ENCODE data around the gene LRRFIP1. TPM values are rescaled to one million over a fixed set of nuclear protein-coding genes. Genes with fewer than 3 reads are reported as not detected.

LRRFIP1 gene
- total and polyA plus RNA-seq, 10 of the 15 experiments (the other 5 are each of a cell fraction or from before 2014, with no cell fraction given), result 36.2 to 120 (median 74.3) TPM

- BruUV-seq (replicated peaks), result no TSS peak
- H3K4me3 ChIP-seq, result no peak overlapping the region
- no peaks in the 10 kb centered on the region for H3K36me3 ChIP-seq (ENCODE audit: control insufficient read depth in 2 of 2, insufficient read depth in 2 of 2, low read length in 1 of 2)
- peaks cover 0 to 8% of the 10 kb centered on the region in 2 experiments; a peak in 2 of 4 replicates for H3K27me3 ChIP-seq (replicated peaks in 1 of 2; ENCODE audit: control insufficient read depth in 2 of 2, insufficient read depth in 2 of 2, low read length in 1 of 2)
- ATAC-seq (no peak), DNase-seq (ENCODE audit: low read depth, low spot score) (no peak), FAIRE-seq (no peak)
- ChIA-PET POLR2A (no interaction called here), RAD21 (ENCODE audit: unreplicated experiment) (interaction anchor here (0.7 to 1.0 kb wide), 2 partner anchors 30 to 82 kb away, joined by 3 to 4 read pairs; no protein-coding TSS in a partner anchor), SMC1A (ENCODE audit: uncharacterized antibody, unreplicated experiment) (interaction anchor here (1.0 to 2.5 kb wide), 5 partner anchors 8 to 83 kb away, joined by 4 to 9 read pairs (median 5); no protein-coding TSS in a partner anchor), CTCF (no interaction called here)
- no peaks in the 10 kb centered on the region for H3K9me3 ChIP-seq (replicated peaks; ENCODE audit: control insufficient read depth, insufficient read depth, low read length)
- no peaks in the 10 kb centered on the region for H4K20me1 ChIP-seq (ENCODE audit: control insufficient read depth, insufficient read depth)
- 70% methylated on average over 11 of the region's 12 CpGs for whole genome bisulfite sequencing (ENCODE audit: insufficient coverage, insufficient replicate concordance, low lambda C conversion rate, missing lambda C conversion rate)
- intact Hi-C loops (cut with micrococcal nuclease; ENCODE audit: unreplicated experiment), result no loop called here
- no peaks in the 10 kb centered on the region for H3K79me2 ChIP-seq (ENCODE audit: control insufficient read depth, insufficient read depth, low read length)
- in situ Hi-C loops (cut with MboI), result no loop called here
- H3K27ac ChIP-seq (ENCODE audit: control insufficient read depth, insufficient read depth), result no peak overlapping the region
- H2AFZ ChIP-seq (ENCODE audit: control insufficient read depth, low read depth, low read length), result no peak overlapping the region
- no peak overlapping the region for H3K9ac ChIP-seq (ENCODE audit: control insufficient read depth, insufficient read depth, low read length)
- no peak overlapping the region for H3K4me2 ChIP-seq (ENCODE audit: control insufficient read depth, insufficient read depth)
- 0 out of 2 replicates have a peak, but pooled peaks cover 5% of the 10 kb centered on the region for H3K4me1 ChIP-seq (ENCODE audit: control insufficient read depth, insufficient read depth, low read length)
- TF ChIP-seq POU2F2 (IDR thresholded peaks at IDR 0.05; ENCODE audit: borderline replicate concordance, low read depth, low read length) (no peak), IKZF1 (conservative IDR thresholded peaks at IDR 0.05) (no peak), JUND (IDR thresholded peaks at IDR 0.05; ENCODE audit: low read depth, low read length) (no peak), CEBPZ (IDR thresholded peaks at IDR 0.05; ENCODE audit: low read depth, low read length) (no peak), HCFC1 (IDR thresholded peaks at IDR 0.05; ENCODE audit: low read length) (no peak), SP1 (IDR thresholded peaks at IDR 0.05; ENCODE audit: low read depth, low read length) (no peak), LARP7 (IDR thresholded peaks at IDR 0.05) (no peak), PKNOX1 (IDR thresholded peaks at IDR 0.05) (no peak)
Observed at GRCh38 chr2:237663517-237664110, 36.2 kb downstream of the LRRFIP1 start.

Data from GM12878 (cell line).